Liver (tissue), 3 donors: ENCODE data around the gene CUL4A.

Source experiments
- HNF4G ChIP-seq: IDR thresholded peaks from 2 replicates; pipeline ENCODE4 v1.6.1; 2016; ENCODE audit warnings: antibody characterized with exemption
- JUND ChIP-seq, 2 donors: IDR thresholded peaks; 2 replicates each; pipeline ENCODE4 v1.6.1; 2016; ENCODE audit warnings: antibody characterized with exemption in 2 of 2
- RAD21 ChIP-seq, 2 donors: IDR thresholded peaks; 2 replicates each; pipeline ENCODE4 v1.6.1; 2016; ENCODE audit warnings: antibody characterized with exemption in 2 of 2, mild to moderate bottlenecking in 2 of 2
- REST ChIP-seq: IDR thresholded peaks from 2 replicates; pipeline ENCODE4 v1.6.1; 2016; ENCODE audit warnings: antibody characterized with exemption, mild to moderate bottlenecking
- RXRA ChIP-seq, 2 donors: IDR thresholded peaks; 2 replicates each; pipeline ENCODE4 v1.6.1; 2017 to 2018; ENCODE audit warnings: antibody characterized with exemption in 2 of 2, mild to moderate bottlenecking in 1 of 2
- SP1 ChIP-seq: IDR thresholded peaks from 2 replicates; pipeline ENCODE4 v1.6.1; 2018; ENCODE audit warnings: antibody characterized with exemption, mild to moderate bottlenecking
- YY1 ChIP-seq: IDR thresholded peaks from 2 replicates; pipeline ENCODE4 v1.6.1; 2016; ENCODE audit warnings: antibody characterized with exemption, mild to moderate bottlenecking
- TF ChIP-seq, protein P1 (sequence below): fragments of 150-350 bp; IDR thresholded peaks from 2 replicates; pipeline ENCODE4 v1.5.1; 2017; ENCODE audit warnings: improper control_type of control experiment, low read depth, low read length; ENCODE audit not compliant: missing input control
- TF ChIP-seq, protein P2 (sequence below): IDR thresholded peaks from 2 replicates; pipeline ENCODE4 v1.6.1; 2016; ENCODE audit warnings: antibody characterized with exemption
- donor health status: healthy.
- donor health status: healthy.

GRCh38 chr13:113176280-113176679, 33.1 kb upstream of the CUL4A start:
- TF ChIP-seq REST (no peak), JUND (IDR thresholded peaks at IDR 0.05) (no peak), RXRA (IDR thresholded peaks at IDR 0.05) (no peak), YY1 (no peak), RAD21 (IDR thresholded peaks at IDR 0.05) (no peak), SP1 (no peak), HNF4G (no peak)
- TF ChIP-seq, protein P1, sequence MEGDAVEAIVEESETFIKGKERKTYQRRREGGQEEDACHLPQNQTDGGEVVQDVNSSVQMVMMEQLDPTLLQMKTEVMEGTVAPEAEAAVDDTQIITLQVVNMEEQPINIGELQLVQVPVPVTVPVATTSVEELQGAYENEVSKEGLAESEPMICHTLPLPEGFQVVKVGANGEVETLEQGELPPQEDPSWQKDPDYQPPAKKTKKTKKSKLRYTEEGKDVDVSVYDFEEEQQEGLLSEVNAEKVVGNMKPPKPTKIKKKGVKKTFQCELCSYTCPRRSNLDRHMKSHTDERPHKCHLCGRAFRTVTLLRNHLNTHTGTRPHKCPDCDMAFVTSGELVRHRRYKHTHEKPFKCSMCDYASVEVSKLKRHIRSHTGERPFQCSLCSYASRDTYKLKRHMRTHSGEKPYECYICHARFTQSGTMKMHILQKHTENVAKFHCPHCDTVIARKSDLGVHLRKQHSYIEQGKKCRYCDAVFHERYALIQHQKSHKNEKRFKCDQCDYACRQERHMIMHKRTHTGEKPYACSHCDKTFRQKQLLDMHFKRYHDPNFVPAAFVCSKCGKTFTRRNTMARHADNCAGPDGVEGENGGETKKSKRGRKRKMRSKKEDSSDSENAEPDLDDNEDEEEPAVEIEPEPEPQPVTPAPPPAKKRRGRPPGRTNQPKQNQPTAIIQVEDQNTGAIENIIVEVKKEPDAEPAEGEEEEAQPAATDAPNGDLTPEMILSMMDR = no peak
- TF ChIP-seq, protein P2, sequence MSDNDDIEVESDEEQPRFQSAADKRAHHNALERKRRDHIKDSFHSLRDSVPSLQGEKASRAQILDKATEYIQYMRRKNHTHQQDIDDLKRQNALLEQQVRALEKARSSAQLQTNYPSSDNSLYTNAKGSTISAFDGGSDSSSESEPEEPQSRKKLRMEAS = no peak
